ENCODE data around the gene FGF13.

DNA sequence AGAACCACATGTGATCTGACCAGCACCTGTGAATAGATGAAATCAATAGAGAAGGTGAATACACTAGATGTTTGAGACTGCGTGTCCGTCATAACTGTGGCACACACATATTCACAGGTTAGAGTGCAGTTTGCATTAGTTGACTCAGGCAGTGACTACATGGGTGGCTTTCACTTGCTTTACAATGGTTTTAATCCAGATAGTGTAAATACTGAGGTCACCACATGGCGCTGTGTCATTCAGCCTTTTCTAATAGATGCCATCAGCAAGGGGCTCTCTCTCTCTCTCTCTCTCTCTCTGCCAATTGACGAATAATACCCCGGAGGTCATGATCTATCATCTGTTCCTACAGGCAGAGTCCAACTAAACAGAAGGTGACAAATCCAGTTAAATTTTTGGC lies 30.7 kb upstream of the FGF13 start:
- TF ChIP-seq, protein P1, sequence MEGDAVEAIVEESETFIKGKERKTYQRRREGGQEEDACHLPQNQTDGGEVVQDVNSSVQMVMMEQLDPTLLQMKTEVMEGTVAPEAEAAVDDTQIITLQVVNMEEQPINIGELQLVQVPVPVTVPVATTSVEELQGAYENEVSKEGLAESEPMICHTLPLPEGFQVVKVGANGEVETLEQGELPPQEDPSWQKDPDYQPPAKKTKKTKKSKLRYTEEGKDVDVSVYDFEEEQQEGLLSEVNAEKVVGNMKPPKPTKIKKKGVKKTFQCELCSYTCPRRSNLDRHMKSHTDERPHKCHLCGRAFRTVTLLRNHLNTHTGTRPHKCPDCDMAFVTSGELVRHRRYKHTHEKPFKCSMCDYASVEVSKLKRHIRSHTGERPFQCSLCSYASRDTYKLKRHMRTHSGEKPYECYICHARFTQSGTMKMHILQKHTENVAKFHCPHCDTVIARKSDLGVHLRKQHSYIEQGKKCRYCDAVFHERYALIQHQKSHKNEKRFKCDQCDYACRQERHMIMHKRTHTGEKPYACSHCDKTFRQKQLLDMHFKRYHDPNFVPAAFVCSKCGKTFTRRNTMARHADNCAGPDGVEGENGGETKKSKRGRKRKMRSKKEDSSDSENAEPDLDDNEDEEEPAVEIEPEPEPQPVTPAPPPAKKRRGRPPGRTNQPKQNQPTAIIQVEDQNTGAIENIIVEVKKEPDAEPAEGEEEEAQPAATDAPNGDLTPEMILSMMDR (IDR thresholded peaks at IDR 0.05; ENCODE audit: poor library complexity, severe bottlenecking), result no peak
- no peak for TF ChIP-seq SMC3 (conservative IDR thresholded peaks at IDR 0.05; ENCODE audit: poor library complexity)
- no peak for TF ChIP-seq MXI1 (conservative IDR thresholded peaks at IDR 0.05; ENCODE audit: poor library complexity, severe bottlenecking)
- TF ChIP-seq EZH2 (IDR thresholded peaks at IDR 0.05; ENCODE audit: borderline replicate concordance, insufficient read depth, low read length, poor library complexity, severe bottlenecking), result no peak
